K562 (cell line): ENCODE data around the gene CDH3. TPM values are rescaled to one million over a fixed set of nuclear protein-coding genes. Genes with fewer than 3 reads are reported as not detected.

ENCODE experiments used
- ATAC-seq: fragments of 200-7000 bp; cut with Tn5 transposase; 3 replicates; pipeline ENCODE4 v1.9.1; 2020; ENCODE audit warnings: moderate library complexity
- BruUV-seq: library from RNA; stranded (reverse); fragments of 400-500 nt; replicated peaks from 2 replicates; lab custom pipeline; 2021; lab: Mats Ljungman, UMichigan
- CTCF ChIA-PET: fragments of 300-600 bp; formaldehyde crosslinking; extraction: SDS; loops from one replicate; lab custom pipeline; 2021; ENCODE audit warnings: low intra/inter-chr PET ratio; lab: Yijun Ruan, JAX
- POLR2A ChIA-PET: fragments of 300-600, 350-650 bp; sonication (Branson Sonifier 250); formaldehyde crosslinking; extraction: SDS; loops from one replicate; lab custom pipeline; 2021; ENCODE audit warnings: antibody characterized with exemption, inconsistent platforms; lab: Yijun Ruan, JAX
- DNase-seq, 4 experiments: peaks; one replicate each; pipeline versions ENCODE4 v3.0.0 to v3.0.0-alpha.2; 2011 to 2018; ENCODE audit warnings: low spot score in 3 of 4, mixed read lengths in 3 of 4; ENCODE audit errors: extremely low read depth in 1 of 4
- FAIRE-seq: peaks from 2 replicates; lab custom pipeline; 2011; peaks lifted over from hg19 to GRCh38; lab: Jason Lieb, UNC
- H2AFZ ChIP-seq: 2 replicates; pipeline ENCODE4 v1.6.0; 2011; ENCODE audit warnings: low read depth, low read length, control low read depth, inconsistent platforms
- H3K27ac ChIP-seq: fragments of 200-600 bp; 3 replicates; pipeline ENCODE4 v1.8.0; 2011; ENCODE audit warnings: low read depth, mild to moderate bottlenecking, control low read depth, inconsistent platforms, low read length, moderate library complexity, mixed read lengths; ENCODE audit errors: extremely low read depth
- H3K27me3 ChIP-seq, 2 experiments: fragments of 300-600 bp in 1 of 2; 2 replicates in 1 of 2; 3 replicates in 1 of 2; pipeline versions ENCODE4 v1.6.0 to v1.8.0; 2011; ENCODE audit warnings: inconsistent platforms in 2 of 2, low read length in 2 of 2, mild to moderate bottlenecking in 1 of 2, mixed read lengths in 1 of 2, moderate library complexity in 1 of 2; ENCODE audit not compliant: control insufficient read depth in 2 of 2, insufficient read depth in 2 of 2
- H3K36me3 ChIP-seq: fragments of 300-600 bp; 3 replicates; pipeline ENCODE4 v1.8.0; 2011; ENCODE audit warnings: mild to moderate bottlenecking, low read length, inconsistent platforms; ENCODE audit not compliant: control insufficient read depth, insufficient read depth
- H3K4me1 ChIP-seq, 2 experiments: fragments of 200-600 bp in 1 of 2; replicated peaks in 1 of 2; 2 replicates in 1 of 2; 3 replicates in 1 of 2; pipeline versions ENCODE4 v1.5.1 to v1.8.0; 2011; ENCODE audit warnings: inconsistent platforms in 2 of 2, low read length in 2 of 2, mild to moderate bottlenecking in 1 of 2, mixed read lengths in 1 of 2, moderate library complexity in 1 of 2; ENCODE audit not compliant: control insufficient read depth in 2 of 2, insufficient read depth in 2 of 2
- H3K4me2 ChIP-seq: 2 replicates; pipeline ENCODE4 v1.6.1; 2011; ENCODE audit warnings: low read length, control low read depth, inconsistent platforms, mixed read lengths; ENCODE audit not compliant: insufficient read depth
- H3K4me3 ChIP-seq: fragments of 200-600 bp; sonication (generic), shearing (Covaris generic); 2 replicates; pipeline ENCODE4 v1.5.1; 2016; ENCODE audit warnings: control low read depth, inconsistent platforms
- H3K79me2 ChIP-seq: fragments of 200-600 bp; 3 replicates; pipeline ENCODE4 v1.8.0; 2011; ENCODE audit warnings: low read length, inconsistent platforms; ENCODE audit not compliant: control insufficient read depth, insufficient read depth
- H3K9ac ChIP-seq, 2 experiments: 2 replicates each; pipeline versions ENCODE4 v1.6.0 to v1.6.1; 2011; ENCODE audit warnings: low read depth in 2 of 2, low read length in 2 of 2, control low read depth in 1 of 2, inconsistent platforms in 1 of 2, mild to moderate bottlenecking in 1 of 2, mixed read lengths in 1 of 2; ENCODE audit not compliant: insufficient read depth in 1 of 2
- H3K9me1 ChIP-seq: one replicate; pipeline ENCODE4 v1.6.0; 2011; ENCODE audit warnings: inconsistent platforms, mild to moderate bottlenecking, low read length, moderate library complexity; ENCODE audit not compliant: control insufficient read depth, insufficient read depth
- H3K9me3 ChIP-seq: replicated peaks from 2 replicates; pipeline ENCODE4 v1.5.1; 2011; ENCODE audit warnings: low read depth, low read length, inconsistent platforms; ENCODE audit not compliant: control insufficient read depth, insufficient read depth
- H4K20me1 ChIP-seq: replicated peaks from 2 replicates; pipeline ENCODE4 v1.6.1; 2011; ENCODE audit warnings: low read length, inconsistent platforms, mixed read lengths; ENCODE audit not compliant: control insufficient read depth, insufficient read depth
- ASH1L ChIP-seq: fragments of 450-650 bp; IDR thresholded peaks from 2 replicates; pipeline ENCODE4 v1.6.1; 2018; ENCODE audit warnings: borderline replicate concordance, mild to moderate bottlenecking, low read depth; ENCODE audit not compliant: partially characterized antibody
- DPF2 ChIP-seq: fragments of 450-650 bp; IDR thresholded peaks from 2 replicates; pipeline ENCODE4 v1.6.1; 2016
- HCFC1 ChIP-seq: IDR thresholded peaks from 2 replicates; pipeline ENCODE4 v1.6.1; 2012; ENCODE audit warnings: low read depth, low read length, improper control_type of control experiment
- HDAC2 ChIP-seq: fragments of 450-650 bp; IDR thresholded peaks from 2 replicates; pipeline ENCODE4 v1.6.1; 2016; ENCODE audit warnings: mild to moderate bottlenecking
- PTRF ChIP-seq: fragments of 450-650 bp; IDR thresholded peaks from 2 replicates; pipeline ENCODE4 v1.6.1; 2016; ENCODE audit warnings: mild to moderate bottlenecking, missing genetic modification characterization, missing compliant biosample characterization
- ZFP36 ChIP-seq: fragments of 150-350 bp; IDR thresholded peaks from 2 replicates; pipeline ENCODE4 v1.6.1; 2018; ENCODE audit warnings: low read length, low read depth; ENCODE audit not compliant: partially characterized antibody
- WGBS: fragments of 100-300 bp; shearing (Covaris generic); methylation state at CpG from one replicate; pipeline ENCODE4 v1.1.6; 2016; ENCODE audit warnings: low coverage, mixed read lengths; ENCODE audit not compliant: insufficient coverage; ENCODE audit errors: missing lambda C conversion rate; 5-methylcytosine and 5-hydroxymethylcytosine counted together
- in situ Hi-C: fragments of 300-500 bp; cut with MboI; formaldehyde crosslinking; loops from 4 replicates; pipeline ENCODE4 v1.15.0; 2018; ENCODE audit warnings: inconsistent platforms, mixed read lengths
- intact Hi-C: fragments of 100-400 bp; cut with micrococcal nuclease; formaldehyde crosslinking; loops from 2 replicates; pipeline ENCODE4 v1.14.2; 2022
- polyA plus RNA-seq, 8 experiments: library from polyadenylated mRNA; depleted of rRNA in 4 of 8; stranded (reverse) in 5 of 8; unstranded in 3 of 8; fragments of >200 nt; fragmentation: Nextera tagmentation in 2 of 8; fragmentation: Illumina TruSeq in 1 of 8; extraction: Ambion mirVana in 2 of 8; extraction: Trizol in 1 of 8; gene quantifications; 2 replicates each; pipeline versions ENCODE4 v1.2.1 to v1.2.3, GENCODE V29; 2011 to 2014; ENCODE audit warnings: inconsistent platforms in 1 of 8, missing spikeins in 1 of 8
- total RNA-seq, 7 experiments: library from RNA; depleted of rRNA in 6 of 7; stranded (reverse); fragments of >200 nt in 6 of 7; fragmentation: Illumina TruSeq in 2 of 7; extraction: Trizol in 2 of 7; gene quantifications; 2 replicates each; pipeline versions ENCODE4 v1.2.1 to v1.2.3, GENCODE V29; 2011 to 2021; ENCODE audit warnings: low replicate concordance in 1 of 7
- TF ChIP-seq, protein P1 (sequence below): fragments of 250-450 bp; sonication (Bioruptor Pico); IDR thresholded peaks from 2 replicates; pipeline ENCODE4 v1.8.0; 2022; ENCODE audit warnings: moderate library complexity, mild to moderate bottlenecking, inconsistent platforms
- TF ChIP-seq, protein P2 (sequence below), 2 experiments: fragments of 150-350 bp in 1 of 2; IDR thresholded peaks; 2 replicates each; pipeline ENCODE4 v1.6.1; 2012 to 2016; ENCODE audit warnings: low read depth in 2 of 2, low read length in 2 of 2, mild to moderate bottlenecking in 1 of 2, moderate library complexity in 1 of 2
- TF ChIP-seq, protein P3 (sequence below): fragments of 450-650 bp; conservative IDR thresholded peaks from 2 replicates; pipeline ENCODE4 v1.6.1; 2016; ENCODE audit warnings: missing genetic modification characterization, low read depth, mild to moderate bottlenecking, control low read depth, missing compliant biosample characterization
- TF ChIP-seq, protein P4 (sequence below): fragments of 250-450 bp; sonication (Bioruptor Pico); IDR thresholded peaks from 2 replicates; pipeline ENCODE4 v1.5.0; 2021; ENCODE audit warnings: mild to moderate bottlenecking, borderline replicate concordance

The CDH3 gene
- total and polyA plus RNA-seq, 9 of the 15 experiments (the other 6 are each of a cell fraction or from before 2014, with no cell fraction given): 0.06 to 0.09 TPM; not detected in 7

DNA sequence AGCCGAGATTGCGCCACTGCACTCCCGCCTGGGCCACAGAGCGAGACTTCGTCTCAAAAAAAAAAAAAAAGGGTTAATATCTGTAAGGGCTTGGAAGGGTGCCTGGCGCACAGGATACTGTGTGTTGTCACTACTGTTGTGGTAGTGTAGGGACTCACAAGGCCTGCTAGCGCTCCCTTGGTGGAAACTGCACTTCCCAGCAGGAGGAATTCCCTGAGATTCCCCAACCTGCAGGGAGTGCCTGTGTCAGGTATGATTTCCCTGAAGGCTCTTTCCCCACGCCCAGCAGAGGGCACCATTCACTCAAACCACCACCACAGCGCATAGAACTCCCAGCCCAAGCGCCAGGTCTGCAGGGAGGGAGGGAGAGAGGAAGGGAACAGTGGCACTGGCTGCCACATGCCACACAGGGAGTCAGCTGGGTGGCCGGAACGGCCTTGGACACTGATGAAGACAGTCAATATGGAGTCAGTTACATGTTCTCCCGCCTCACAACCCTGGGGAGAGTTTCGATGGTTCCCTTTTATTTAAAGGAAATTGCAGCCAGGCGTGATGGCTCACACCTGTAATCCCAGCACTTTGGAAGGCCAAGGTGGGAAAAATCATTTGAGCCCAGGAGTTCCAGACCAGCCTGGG is 59.2 kb downstream of the CDH3 start:
- Histone ChIP-seq H3K79me2 (no peaks in the 10 kb centered on the region), H4K20me1 (no peaks in the 10 kb centered on the region), H3K9me3 (no peaks in the 10 kb centered on the region), H2AFZ (no peak overlapping the region), H3K9me1 (no peaks in the 10 kb centered on the region), H3K4me3 (no peak overlapping the region), H3K9ac (no peak overlapping the region), H3K4me1 (peaks cover 9 to 13% of the 10 kb centered on the region in 2 experiments; a peak in 4 of 5 replicates), H3K27me3 (peaks cover 11 to 16% of the 10 kb centered on the region in 2 experiments), H3K4me2 (no peak overlapping the region), H3K27ac (no peak overlapping the region), H3K36me3 (no peaks in the 10 kb centered on the region)
- no TSS peak for BruUV-seq
- in situ Hi-C loops: loop anchor here (10.0 kb wide), 1 partner anchor 410 kb away; no protein-coding TSS in a partner anchor
- DNase-seq (peak; percentile 71 to 83 (median 74)), ATAC-seq (peak; percentile 90), FAIRE-seq (peak; percentile 89)
- CTCF ChIA-PET: interaction anchor here (0.6 to 6.4 kb wide), 11 partner anchors 14 to 420 kb away, joined by 3 to 60 read pairs (median 3); partner anchors contain the start of genes HAS3 and TANGO6
- 29% methylated on average over 9 of the region's 15 CpGs for WGBS
- intact Hi-C loops: loop anchor here (1.0 to 10.0 kb wide), 2 partner anchors 96 to 420 kb away; no protein-coding TSS in a partner anchor
- POLR2A ChIA-PET: no interaction called here
- TF ChIP-seq DPF2 (no peak), ZFP36 (peak; percentile 15), ASH1L (no peak), HCFC1 (0 out of 2 replicates have a peak, but pooled peaks have one; percentile 12), PTRF (tag) (no peak), HDAC2 (no peak)
- TF ChIP-seq, protein P1, sequence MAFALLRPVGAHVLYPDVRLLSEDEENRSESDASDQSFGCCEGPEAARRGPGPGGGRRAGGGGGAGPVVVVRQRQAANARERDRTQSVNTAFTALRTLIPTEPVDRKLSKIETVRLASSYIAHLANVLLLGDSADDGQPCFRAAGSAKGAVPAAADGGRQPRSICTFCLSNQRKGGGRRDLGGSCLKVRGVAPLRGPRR (CRISPR knock-in tag): no peak
- TF ChIP-seq, protein P2, sequence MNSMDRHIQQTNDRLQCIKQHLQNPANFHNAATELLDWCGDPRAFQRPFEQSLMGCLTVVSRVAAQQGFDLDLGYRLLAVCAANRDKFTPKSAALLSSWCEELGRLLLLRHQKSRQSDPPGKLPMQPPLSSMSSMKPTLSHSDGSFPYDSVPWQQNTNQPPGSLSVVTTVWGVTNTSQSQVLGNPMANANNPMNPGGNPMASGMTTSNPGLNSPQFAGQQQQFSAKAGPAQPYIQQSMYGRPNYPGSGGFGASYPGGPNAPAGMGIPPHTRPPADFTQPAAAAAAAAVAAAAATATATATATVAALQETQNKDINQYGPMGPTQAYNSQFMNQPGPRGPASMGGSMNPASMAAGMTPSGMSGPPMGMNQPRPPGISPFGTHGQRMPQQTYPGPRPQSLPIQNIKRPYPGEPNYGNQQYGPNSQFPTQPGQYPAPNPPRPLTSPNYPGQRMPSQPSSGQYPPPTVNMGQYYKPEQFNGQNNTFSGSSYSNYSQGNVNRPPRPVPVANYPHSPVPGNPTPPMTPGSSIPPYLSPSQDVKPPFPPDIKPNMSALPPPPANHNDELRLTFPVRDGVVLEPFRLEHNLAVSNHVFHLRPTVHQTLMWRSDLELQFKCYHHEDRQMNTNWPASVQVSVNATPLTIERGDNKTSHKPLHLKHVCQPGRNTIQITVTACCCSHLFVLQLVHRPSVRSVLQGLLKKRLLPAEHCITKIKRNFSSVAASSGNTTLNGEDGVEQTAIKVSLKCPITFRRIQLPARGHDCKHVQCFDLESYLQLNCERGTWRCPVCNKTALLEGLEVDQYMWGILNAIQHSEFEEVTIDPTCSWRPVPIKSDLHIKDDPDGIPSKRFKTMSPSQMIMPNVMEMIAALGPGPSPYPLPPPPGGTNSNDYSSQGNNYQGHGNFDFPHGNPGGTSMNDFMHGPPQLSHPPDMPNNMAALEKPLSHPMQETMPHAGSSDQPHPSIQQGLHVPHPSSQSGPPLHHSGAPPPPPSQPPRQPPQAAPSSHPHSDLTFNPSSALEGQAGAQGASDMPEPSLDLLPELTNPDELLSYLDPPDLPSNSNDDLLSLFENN (IDR thresholded peaks at IDR 0.05; ENCODE audit: low read depth in 2 of 2, low read length in 2 of 2): no peak
- TF ChIP-seq, protein P3, sequence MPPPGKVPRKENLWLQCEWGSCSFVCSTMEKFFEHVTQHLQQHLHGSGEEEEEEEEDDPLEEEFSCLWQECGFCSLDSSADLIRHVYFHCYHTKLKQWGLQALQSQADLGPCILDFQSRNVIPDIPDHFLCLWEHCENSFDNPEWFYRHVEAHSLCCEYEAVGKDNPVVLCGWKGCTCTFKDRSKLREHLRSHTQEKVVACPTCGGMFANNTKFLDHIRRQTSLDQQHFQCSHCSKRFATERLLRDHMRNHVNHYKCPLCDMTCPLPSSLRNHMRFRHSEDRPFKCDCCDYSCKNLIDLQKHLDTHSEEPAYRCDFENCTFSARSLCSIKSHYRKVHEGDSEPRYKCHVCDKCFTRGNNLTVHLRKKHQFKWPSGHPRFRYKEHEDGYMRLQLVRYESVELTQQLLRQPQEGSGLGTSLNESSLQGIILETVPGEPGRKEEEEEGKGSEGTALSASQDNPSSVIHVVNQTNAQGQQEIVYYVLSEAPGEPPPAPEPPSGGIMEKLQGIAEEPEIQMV (tag): no peak
- TF ChIP-seq, protein P4, sequence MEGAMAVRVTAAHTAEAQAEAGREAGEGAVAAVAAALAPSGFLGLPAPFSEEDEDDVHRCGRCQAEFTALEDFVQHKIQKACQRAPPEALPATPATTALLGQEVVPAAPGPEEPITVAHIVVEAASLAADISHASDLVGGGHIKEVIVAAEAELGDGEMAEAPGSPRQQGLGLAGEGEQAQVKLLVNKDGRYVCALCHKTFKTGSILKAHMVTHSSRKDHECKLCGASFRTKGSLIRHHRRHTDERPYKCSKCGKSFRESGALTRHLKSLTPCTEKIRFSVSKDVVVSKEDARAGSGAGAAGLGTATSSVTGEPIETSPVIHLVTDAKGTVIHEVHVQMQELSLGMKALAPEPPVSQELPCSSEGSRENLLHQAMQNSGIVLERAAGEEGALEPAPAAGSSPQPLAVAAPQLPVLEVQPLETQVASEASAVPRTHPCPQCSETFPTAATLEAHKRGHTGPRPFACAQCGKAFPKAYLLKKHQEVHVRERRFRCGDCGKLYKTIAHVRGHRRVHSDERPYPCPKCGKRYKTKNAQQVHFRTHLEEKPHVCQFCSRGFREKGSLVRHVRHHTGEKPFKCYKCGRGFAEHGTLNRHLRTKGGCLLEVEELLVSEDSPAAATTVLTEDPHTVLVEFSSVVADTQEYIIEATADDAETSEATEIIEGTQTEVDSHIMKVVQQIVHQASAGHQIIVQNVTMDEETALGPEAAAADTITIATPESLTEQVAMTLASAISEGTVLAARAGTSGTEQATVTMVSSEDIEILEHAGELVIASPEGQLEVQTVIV (CRISPR knock-in tag): no peak
